GM21723 (cell line): Measurements from ENCODE around the gene ASTN2.

ENCODE experiments used
- ATAC-seq: cut with Tn5 transposase; IDR thresholded peaks from one replicate; pipeline ENCODE4 v1.9.1; 2021; ENCODE audit warnings: mild to moderate bottlenecking, moderate library complexity; ENCODE audit not compliant: unreplicated experiment

ASTN2 gene

GRCh38 chr9:117184173-117184572 lies 230.7 kb downstream of the ASTN2 start:
- no peak for ATAC-seq

GRCh38 chr9:117182046-117182445 lies 232.8 kb downstream of the ASTN2 start:
- no peak for ATAC-seq

- no peak for ATAC-seq
Observed at GRCh38 chr9:117180896-117181445, 233.9 kb downstream of the ASTN2 start.

- no peak for ATAC-seq
Observed at GRCh38 chr9:117178596-117179375, 236.1 kb downstream of the ASTN2 start.

- no peak for ATAC-seq
Observed at GRCh38 chr9:117170567-117170966, 244.3 kb downstream of the ASTN2 start.

- ATAC-seq: no peak
Observed at GRCh38 chr9:117169089-117169621, 245.7 kb downstream of the ASTN2 start.

GRCh38 chr9:117164512-117164911 lies 250.3 kb downstream of the ASTN2 start:
- no peak for ATAC-seq

- no peak for ATAC-seq
Observed at GRCh38 chr9:117160254-117160653, 254.6 kb downstream of the ASTN2 start.

- ATAC-seq: no peak
Observed at GRCh38 chr9:117156771-117157535, 257.9 kb downstream of the ASTN2 start.

- ATAC-seq: no peak
Observed at GRCh38 chr9:117156144-117156688, 258.6 kb downstream of the ASTN2 start.

- no peak for ATAC-seq
Observed at GRCh38 chr9:117153021-117153420, 261.8 kb downstream of the ASTN2 start.

GRCh38 chr9:117151716-117152115 lies 263.1 kb downstream of the ASTN2 start:
- ATAC-seq: no peak

GRCh38 chr9:117149996-117150395 lies 264.9 kb downstream of the ASTN2 start:
- ATAC-seq: no peak

GRCh38 chr9:117145811-117146490 lies 268.9 kb downstream of the ASTN2 start:
- ATAC-seq: no peak

- no peak for ATAC-seq
Observed at GRCh38 chr9:117145081-117145480, 269.8 kb downstream of the ASTN2 start.

- ATAC-seq: no peak
Observed at GRCh38 chr9:117138231-117138630, 276.6 kb downstream of the ASTN2 start.

- ATAC-seq: no peak
Observed at GRCh38 chr9:117136461-117136860, 278.4 kb downstream of the ASTN2 start.

- no peak for ATAC-seq
Observed at GRCh38 chr9:117135501-117136098, 279.3 kb downstream of the ASTN2 start.

GRCh38 chr9:117134826-117135500 lies 279.9 kb downstream of the ASTN2 start:
- ATAC-seq: no peak

GRCh38 chr9:117126871-117127270 lies 288.0 kb downstream of the ASTN2 start:
- no peak for ATAC-seq
